ENCODE results near the gene SSR1.

DNA sequence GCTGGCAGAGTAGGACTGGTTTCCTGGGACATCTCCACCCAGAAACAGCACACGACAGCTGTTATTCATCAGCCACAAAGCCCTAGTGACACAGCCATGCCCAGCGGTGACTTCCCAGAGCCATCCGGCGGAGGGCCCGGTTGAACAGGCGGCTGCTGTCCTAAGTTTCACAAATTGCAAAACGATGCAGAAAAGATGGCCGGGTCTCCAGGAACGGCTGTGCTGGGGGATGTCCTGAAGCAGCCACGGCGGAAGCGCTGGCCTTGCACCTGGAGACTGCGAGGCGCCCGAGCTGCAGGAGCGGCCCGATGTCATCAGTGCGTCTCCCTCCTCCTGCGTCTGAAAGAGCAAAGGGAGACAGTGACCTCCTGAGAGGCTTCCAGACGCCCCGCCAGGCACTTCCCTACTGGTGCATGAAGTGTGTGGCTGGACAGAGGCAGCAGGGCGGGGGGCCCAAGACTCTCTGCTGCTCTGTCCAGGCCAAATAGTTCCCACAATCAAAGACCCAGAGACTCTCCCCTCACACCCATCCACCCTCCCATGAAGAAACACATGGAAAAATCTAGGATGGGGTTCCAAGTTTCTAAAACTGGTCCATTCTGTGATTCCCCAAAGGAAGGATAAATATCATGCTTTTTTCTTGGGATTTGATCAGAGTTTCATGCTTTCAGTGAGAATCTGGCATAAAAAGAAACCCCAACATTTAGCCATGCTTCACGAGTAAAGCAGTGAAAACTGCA is 44.0 kb downstream of the SSR1 start:
- TF ChIP-seq GABPA (IDR thresholded peaks at IDR 0.05; ENCODE audit: low read depth), result no peak
- TF ChIP-seq CTCF (IDR thresholded peaks at IDR 0.05; ENCODE audit: insufficient read depth, low read length), result no peak
- no peak for TF ChIP-seq REST (IDR thresholded peaks at IDR 0.05; ENCODE audit: insufficient replicate concordance, low read depth)
- no peak for TF ChIP-seq POLR2AphosphoS5 (IDR thresholded peaks at IDR 0.05; ENCODE audit: low read depth)
- TF ChIP-seq SPI1 (IDR thresholded peaks at IDR 0.05; ENCODE audit: borderline replicate concordance, low read depth), result no peak

All from HL-60 (cell line).